OCI-LY7 (cell line): ENCODE results near the gene TRAPPC14.

ENCODE experiments used
- CTCF ChIP-seq: fragments of 200-600 bp; sonication (generic); conservative IDR thresholded peaks from 2 replicates; pipeline ENCODE4 v1.5.1; 2014; ENCODE audit warnings: mild to moderate bottlenecking, antibody characterized with exemption, low read length, moderate library complexity, mixed read lengths
- EZH2phosphoT487 ChIP-seq: fragments of 200-600 bp; sonication (generic); IDR thresholded peaks from 2 replicates; pipeline ENCODE4 v1.6.1; 2018; ENCODE audit warnings: low read depth, borderline replicate concordance, mild to moderate bottlenecking, mixed run types, antibody characterized with exemption, low read length, moderate library complexity, mixed read lengths

- no peak for TF ChIP-seq CTCF
- TF ChIP-seq EZH2phosphoT487 = no peak
These were observed 11.8 kb upstream of the TRAPPC14 start for GRCh38 chr7:100170101-100170897.
